CD4-positive, alpha-beta T cell (primary cell): Measurements from ENCODE around the gene TRABD2B. TPM values are rescaled to one million over a fixed set of nuclear protein-coding genes. Genes with fewer than 3 reads are reported as not detected.

Experiments
- ATAC-seq: fragments of 200-7000 bp; cut with Tn5 transposase; one replicate; pipeline ENCODE4 v1.10.0; 2022; ENCODE audit warnings: mild to moderate bottlenecking; ENCODE audit not compliant: poor library complexity
- CTCF ChIA-PET: fragments of 350-600 bp; sonication (Branson Sonifier 250); formaldehyde crosslinking; loops from one replicate; lab custom pipeline; 2021; ENCODE audit warnings: antibody characterized with exemption, inconsistent platforms; lab: Charles Lee
- POLR2A ChIA-PET: fragments of 350-600 bp; sonication (Branson Sonifier 250); formaldehyde crosslinking; loops from one replicate; lab custom pipeline; 2021; ENCODE audit warnings: antibody characterized with exemption, inconsistent platforms; lab: Charles Lee
- DNase-seq, 14 experiments: peaks; one replicate each; pipeline ENCODE4 v3.0.0-alpha.2; 2013 to 2020; ENCODE audit warnings: mixed read lengths in 2 of 14
- H3K27ac ChIP-seq, 2 donors: one replicate each; pipeline versions ENCODE4 v1.5.1 to v1.7.0; 2013; ENCODE audit warnings: low read length in 2 of 2, low read depth in 1 of 2, mild to moderate bottlenecking in 1 of 2
- H3K27me3 ChIP-seq, 2 experiments: 1 replicate in 1 of 2; 2 replicates in 1 of 2; pipeline versions ENCODE4 v1.6.1 to v1.7.0; 2013; ENCODE audit warnings: low read length in 2 of 2, control low read depth in 1 of 2, mild to moderate bottlenecking in 1 of 2, moderate library complexity in 1 of 2; ENCODE audit not compliant: insufficient read depth in 2 of 2, control insufficient read depth in 1 of 2
- H3K36me3 ChIP-seq: one replicate; pipeline ENCODE4 v1.6.1; 2013; ENCODE audit warnings: low read length, control low read depth; ENCODE audit not compliant: insufficient read depth
- H3K4me1 ChIP-seq: one replicate; pipeline ENCODE4 v1.6.1; 2013; ENCODE audit warnings: low read length, control low read depth; ENCODE audit not compliant: insufficient read depth
- H3K4me3 ChIP-seq: one replicate; pipeline ENCODE4 v1.5.1; 2013; ENCODE audit warnings: mild to moderate bottlenecking, low read length, moderate library complexity
- H3K9me3 ChIP-seq, 2 experiments: 1 replicate in 1 of 2; 2 replicates in 1 of 2; pipeline versions ENCODE4 v1.6.1 to v1.7.0; 2013; ENCODE audit warnings: low read length in 2 of 2, mild to moderate bottlenecking in 2 of 2, control low read depth in 1 of 2, moderate library complexity in 1 of 2; ENCODE audit not compliant: control insufficient read depth in 1 of 2, insufficient read depth in 1 of 2
- H3K27ac Mint-ChIP-seq: one replicate; pipeline ENCODE4 v1.8.0; 2020; ENCODE audit warnings: mixed read lengths
- H3K27me3 Mint-ChIP-seq: one replicate; pipeline ENCODE4 v1.8.0; 2021; ENCODE audit warnings: mixed read lengths
- H3K36me3 Mint-ChIP-seq: one replicate; pipeline ENCODE4 v1.8.0; 2021; ENCODE audit warnings: low read depth, mixed read lengths
- H3K4me1 Mint-ChIP-seq: one replicate; pipeline ENCODE4 v1.8.0; 2021; ENCODE audit warnings: low read depth, mixed read lengths
- H3K4me3 Mint-ChIP-seq: one replicate; pipeline ENCODE4 v1.8.0; 2020; ENCODE audit warnings: mild to moderate bottlenecking, mixed read lengths
- H3K9me3 Mint-ChIP-seq: one replicate; pipeline ENCODE4 v1.8.0; 2020; ENCODE audit warnings: mixed read lengths
- intact Hi-C, 2 experiments: fragments of 100-400 bp; cut with DNase I in 1 of 2; cut with micrococcal nuclease in 1 of 2; formaldehyde crosslinking; loops; one replicate each; pipeline versions ENCODE4 v1.15.1 to v1.9.0; 2023 to 2025; cut with DNase I, micrococcal nuclease
- total RNA-seq, 174 experiments: library from RNA in 2 of 174; stranded (reverse) in 2 of 174; gene quantifications; one replicate each; pipeline ENCODE4 v1.2.3 and lab custom pipeline; 2021 to 2026
- TF ChIP-seq, protein P1 (sequence below): fragments of 200-600 bp; IDR thresholded peaks from one replicate; pipeline ENCODE4 v1.8.0; 2022; ENCODE audit warnings: antibody characterized with exemption, mild to moderate bottlenecking

TRABD2B gene
- total RNA-seq, 2 experiments from 2014 or later: not detected

DNA sequence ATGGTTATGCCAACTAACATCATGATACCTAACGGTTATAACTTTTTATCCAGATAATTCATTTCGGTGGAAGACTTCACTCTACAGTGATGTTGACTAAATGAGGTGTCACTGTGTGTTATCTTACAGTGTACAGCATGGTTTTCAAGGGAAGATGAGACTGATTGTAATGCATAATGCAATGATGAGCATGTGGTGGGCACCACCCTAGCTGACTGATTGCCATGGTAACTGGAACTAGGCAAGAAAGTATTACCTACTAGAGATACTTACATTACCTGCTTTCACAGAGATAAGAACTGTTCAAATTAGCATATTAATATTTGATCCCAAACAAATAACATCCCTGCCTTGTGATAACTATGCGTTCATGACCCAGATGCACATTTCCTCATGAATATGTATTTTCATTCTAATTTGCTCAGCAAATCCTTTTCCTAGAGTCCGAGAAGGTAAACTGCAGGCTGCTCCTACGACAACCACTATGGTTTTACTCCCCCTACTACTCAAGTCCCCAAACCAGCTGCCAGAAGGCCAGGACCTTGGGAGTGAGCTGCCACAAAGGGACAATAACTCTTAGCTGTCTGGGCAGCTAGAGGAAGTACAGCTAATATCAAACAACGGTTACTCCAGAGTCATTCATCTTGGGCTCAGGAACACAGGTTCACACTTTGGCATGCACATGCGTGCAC is 29.2 kb downstream of the TRABD2B start:
- POLR2A ChIA-PET: no interaction called here
- intact Hi-C loops: no loop called here

DNA sequence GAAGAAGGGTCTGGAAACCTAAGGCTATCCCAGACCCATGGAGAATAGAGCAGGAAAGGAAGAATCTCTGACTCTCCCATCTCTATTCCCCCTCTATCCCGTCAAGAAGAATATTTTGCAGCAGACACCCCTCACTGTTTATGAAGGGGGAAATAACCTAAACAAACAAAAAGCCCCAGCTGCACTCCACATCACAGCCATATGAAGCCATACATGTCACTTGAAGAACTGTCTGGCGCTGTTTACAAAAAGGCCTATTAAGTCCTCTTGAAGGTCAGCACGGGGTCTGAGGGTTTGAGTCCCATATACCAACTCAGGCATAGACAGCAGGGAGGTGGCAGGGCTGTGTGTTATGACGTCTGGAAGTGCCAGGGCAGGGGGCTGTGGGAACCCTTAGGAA is 31.4 kb downstream of the TRABD2B start:
- no peak overlapping the region for H3K27ac Mint-ChIP-seq
- no peak overlapping the region for H3K4me3 ChIP-seq
- no peak overlapping the region for H3K4me3 Mint-ChIP-seq
- no peaks in the 10 kb centered on the region for H3K36me3 Mint-ChIP-seq
- ChIA-PET POLR2A (no interaction called here), CTCF (no interaction called here)
- no peak for ATAC-seq
- H3K4me1 ChIP-seq: no peaks in the 10 kb centered on the region
- H3K4me1 Mint-ChIP-seq: no peaks in the 10 kb centered on the region
- no peak overlapping the region for H3K27ac ChIP-seq
- H3K27me3 ChIP-seq: peaks cover 0 to 3% of the 10 kb centered on the region in 2 experiments
- DNase-seq: no peak
- peaks cover 9% of the 10 kb centered on the region for H3K27me3 Mint-ChIP-seq
- TF ChIP-seq, protein P1, sequence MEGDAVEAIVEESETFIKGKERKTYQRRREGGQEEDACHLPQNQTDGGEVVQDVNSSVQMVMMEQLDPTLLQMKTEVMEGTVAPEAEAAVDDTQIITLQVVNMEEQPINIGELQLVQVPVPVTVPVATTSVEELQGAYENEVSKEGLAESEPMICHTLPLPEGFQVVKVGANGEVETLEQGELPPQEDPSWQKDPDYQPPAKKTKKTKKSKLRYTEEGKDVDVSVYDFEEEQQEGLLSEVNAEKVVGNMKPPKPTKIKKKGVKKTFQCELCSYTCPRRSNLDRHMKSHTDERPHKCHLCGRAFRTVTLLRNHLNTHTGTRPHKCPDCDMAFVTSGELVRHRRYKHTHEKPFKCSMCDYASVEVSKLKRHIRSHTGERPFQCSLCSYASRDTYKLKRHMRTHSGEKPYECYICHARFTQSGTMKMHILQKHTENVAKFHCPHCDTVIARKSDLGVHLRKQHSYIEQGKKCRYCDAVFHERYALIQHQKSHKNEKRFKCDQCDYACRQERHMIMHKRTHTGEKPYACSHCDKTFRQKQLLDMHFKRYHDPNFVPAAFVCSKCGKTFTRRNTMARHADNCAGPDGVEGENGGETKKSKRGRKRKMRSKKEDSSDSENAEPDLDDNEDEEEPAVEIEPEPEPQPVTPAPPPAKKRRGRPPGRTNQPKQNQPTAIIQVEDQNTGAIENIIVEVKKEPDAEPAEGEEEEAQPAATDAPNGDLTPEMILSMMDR: no peak
- H3K36me3 ChIP-seq: no peaks in the 10 kb centered on the region
- H3K9me3 ChIP-seq: no peaks in the 10 kb centered on the region
- H3K9me3 Mint-ChIP-seq: no peaks in the 10 kb centered on the region
- intact Hi-C loops: no loop called here

More for the DNA sequence above, 29.2 kb downstream of the TRABD2B start:
- Histone ChIP-seq H3K36me3 (no peaks in the 10 kb centered on the region), H3K9me3 (no peaks in the 10 kb centered on the region), H3K27me3 (peaks cover 0 to 3% of the 10 kb centered on the region in 2 experiments), H3K27ac (no peak overlapping the region), H3K4me3 (no peak overlapping the region), H3K4me1 (no peaks in the 10 kb centered on the region)
- Mint-ChIP-seq H3K27ac (no peak overlapping the region), H3K27me3 (peaks cover 9% of the 10 kb centered on the region), H3K36me3 (no peaks in the 10 kb centered on the region), H3K4me3 (no peak overlapping the region), H3K4me1 (no peaks in the 10 kb centered on the region), H3K9me3 (no peaks in the 10 kb centered on the region)
- TF ChIP-seq, protein P1: no peak
- CTCF ChIA-PET: no interaction called here
- DNase-seq: no peak
- ATAC-seq: no peak

DNA sequence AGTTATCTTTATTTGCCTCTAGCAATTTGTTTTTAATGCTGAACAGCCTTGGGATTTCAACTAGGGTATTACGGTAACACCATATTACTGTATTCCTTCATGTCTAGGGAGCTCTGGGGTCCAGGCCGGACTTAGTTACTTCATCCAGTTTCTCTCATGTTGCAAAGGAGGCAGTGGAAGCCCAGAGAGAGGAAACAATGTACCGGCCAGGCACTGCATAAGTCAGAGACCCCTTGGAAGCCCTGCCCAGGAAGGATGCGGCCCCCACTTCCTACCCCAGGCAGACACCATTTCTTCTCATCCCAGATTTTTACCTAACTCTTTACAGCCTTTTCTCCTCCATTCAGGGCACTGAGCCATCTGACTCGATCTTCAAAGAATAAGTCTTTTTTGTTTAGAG is 32.5 kb downstream of the TRABD2B start:
- CTCF ChIA-PET: no interaction called here
- intact Hi-C loops: no loop called here
- Mint-ChIP-seq H3K27ac (no peak overlapping the region), H3K4me3 (no peak overlapping the region), H3K27me3 (peaks cover 9% of the 10 kb centered on the region), H3K36me3 (no peaks in the 10 kb centered on the region), H3K9me3 (no peaks in the 10 kb centered on the region), H3K4me1 (no peaks in the 10 kb centered on the region)
- H3K4me3 ChIP-seq: no peak overlapping the region
- no peak for DNase-seq
- no peaks in the 10 kb centered on the region for H3K36me3 ChIP-seq
- POLR2A ChIA-PET: no interaction called here
- H3K9me3 ChIP-seq: no peaks in the 10 kb centered on the region
- TF ChIP-seq, protein P1: no peak
- ATAC-seq: no peak
- no peak overlapping the region for H3K27ac ChIP-seq
- no peaks in the 10 kb centered on the region for H3K4me1 ChIP-seq
- H3K27me3 ChIP-seq: peaks cover 0 to 3% of the 10 kb centered on the region in 2 experiments
